Activated CD4-positive, CD25-positive, alpha-beta regulatory T cell treated with anti-CD3 and anti-CD28 coated beads, Interleukin-2, amount 50 U/mL, for 24 hours (primary cell): ENCODE results near the gene ALDH1A3.

Experiments used
- ATAC-seq, 2 donors: fragments of 150-1000 bp; cut with Tn5 transposase; one replicate each; pipeline ENCODE4 v1.10.0; 2021; ENCODE audit warnings: mild to moderate bottlenecking in 1 of 2, moderate library complexity in 1 of 2

The ALDH1A3 gene

GRCh38 chr15:100958326-100959065, 78.9 kb downstream of the ALDH1A3 start:
- ATAC-seq = no peak

- no peak for ATAC-seq
Observed at GRCh38 chr15:100959066-100960050, 79.7 kb downstream of the ALDH1A3 start.
